GM10266 (cell line): Measurements from ENCODE around the gene BORCS5.
"Not testable (repeated sequence)": the region's sequence is repeated elsewhere in the genome, so short reads cannot be mapped to it uniquely, and the experiment has no call there.

Source experiments
- DNase-seq: peaks from one replicate; pipeline ENCODE4 v3.0.0; 2012; ENCODE audit errors: extremely low spot score
- CTCF ChIP-seq: IDR thresholded peaks from 2 replicates; pipeline ENCODE4 v1.5.1; 2012; ENCODE audit warnings: mild to moderate bottlenecking, low read depth; ENCODE audit not compliant: control insufficient read depth, insufficient read depth; ENCODE audit errors: missing control alignments

The BORCS5 gene

GRCh38 chr12:12405882-12406281, 49.0 kb downstream of the BORCS5 start:
- no peak for DNase-seq
- no peak for TF ChIP-seq CTCF

- DNase-seq: no peak
- TF ChIP-seq CTCF: no peak
Measured at GRCh38 chr12:12406762-12407161, 49.9 kb downstream of the BORCS5 start.

GRCh38 chr12:12408265-12408690, 51.4 kb downstream of the BORCS5 start:
- peak; percentile 23 for DNase-seq
- TF ChIP-seq CTCF: no peak

- DNase-seq: not testable (repeated sequence)
Measured at GRCh38 chr12:12409337-12409736, 52.5 kb downstream of the BORCS5 start.

- DNase-seq: no peak
- TF ChIP-seq CTCF: no peak
Measured at GRCh38 chr12:12415886-12416285, 59.0 kb downstream of the BORCS5 start.

GRCh38 chr12:12419165-12419564, 62.3 kb downstream of the BORCS5 start:
- DNase-seq: not testable (repeated sequence)

- no peak for DNase-seq
- no peak for TF ChIP-seq CTCF
Measured at GRCh38 chr12:12423367-12423766, 66.5 kb downstream of the BORCS5 start.

GRCh38 chr12:12425001-12425400, 68.1 kb downstream of the BORCS5 start:
- DNase-seq: no peak
- no peak for TF ChIP-seq CTCF
